Thyroid gland (tissue), 4 donors: ENCODE measurements around the gene OXNAD1. TPM values are rescaled to one million over a fixed set of nuclear protein-coding genes. Genes with fewer than 3 reads are reported as not detected.

Experiments used
- DNase-seq, 2 donors: peaks; one replicate each; pipeline ENCODE4 v3.0.0-alpha.2; 2019
- H3K27ac ChIP-seq, 3 donors: fragments of 200-600 bp; sonication (generic); 1 replicate in 2 of 3; 2 replicates in 1 of 3; pipeline ENCODE4 v1.5.1; 2016 to 2019; ENCODE audit warnings: mild to moderate bottlenecking in 1 of 3, moderate library complexity in 1 of 3
- H3K27me3 ChIP-seq: fragments of 200-600 bp; sonication (generic); one replicate; pipeline ENCODE4 v1.5.1; 2019
- H3K36me3 ChIP-seq, 2 donors: fragments of 200-600 bp; sonication (generic); one replicate each; pipeline ENCODE4 v1.5.1; 2016 to 2019
- H3K4me1 ChIP-seq, 2 donors: fragments of 200-600 bp; sonication (generic); one replicate each; pipeline ENCODE4 v1.5.1; 2017 to 2019
- H3K4me3 ChIP-seq, 3 donors: fragments of 200-600 bp; sonication (generic); replicated peaks in 1 of 3; 1 replicate in 2 of 3; 2 replicates in 1 of 3; pipeline ENCODE4 v1.5.1; 2016; ENCODE audit warnings: mild to moderate bottlenecking in 1 of 3
- H3K9me3 ChIP-seq: fragments of 200-600 bp; sonication (generic); one replicate; pipeline ENCODE4 v1.5.1; 2017
- POLR2A ChIP-seq, 2 donors: fragments of 450-650 bp; IDR thresholded peaks; one replicate each; pipeline ENCODE4 v1.6.1; 2017; ENCODE audit warnings: antibody characterized with exemption in 2 of 2, mild to moderate bottlenecking in 2 of 2, moderate library complexity in 1 of 2
- WGBS, 2 donors: methylation state at CpG; one replicate each; pipeline ENCODE4 v1.1.5; 2017; 5-methylcytosine and 5-hydroxymethylcytosine counted together
- intact Hi-C: fragments of 100-400 bp; cut with DNase I; formaldehyde crosslinking; loops from one replicate; pipeline ENCODE4 v1.15.1; 2023
- total RNA-seq, 4 donors: library from RNA; depleted of rRNA; stranded (reverse); fragments of >200 nt; gene quantifications; one replicate each; pipeline ENCODE4 v1.2.3, GENCODE V29; 2016
- TF ChIP-seq, protein P1 (sequence below), 6 experiments: fragments of 200-600 bp in 3 of 6; fragments of 450-650 bp in 3 of 6; sonication (generic) in 3 of 6; IDR thresholded peaks; one replicate each; pipeline ENCODE4 v1.5.1; 2016 to 2019; ENCODE audit warnings: antibody characterized with exemption in 6 of 6, mild to moderate bottlenecking in 2 of 6, inconsistent platforms in 1 of 6, moderate library complexity in 1 of 6

The OXNAD1 gene
- total RNA-seq, 4 donors from 2014 or later: 22.3 to 34.0 (median 27.4) TPM

DNA sequence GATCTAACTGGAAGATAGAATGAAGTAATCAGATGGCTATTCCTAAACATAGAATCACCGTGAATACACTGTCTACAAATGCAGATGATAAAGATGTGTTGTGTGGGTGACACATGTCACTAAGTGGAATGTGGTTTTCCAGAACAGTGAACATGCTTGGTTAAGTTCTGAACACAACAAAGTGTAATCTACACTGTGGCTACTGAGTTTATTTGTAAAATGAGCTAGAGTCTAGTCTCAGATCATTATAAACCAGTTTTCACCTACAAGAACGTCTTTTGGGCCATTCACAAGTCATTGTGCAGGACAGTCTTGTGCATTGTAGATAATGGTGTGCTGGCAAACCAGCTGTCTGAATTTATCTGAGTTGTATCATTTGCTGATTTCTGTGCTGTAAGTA, 35.3 kb downstream of the OXNAD1 start:
- WGBS, 2 donors: 65 to 66% methylated on average over 2 of the region's 2 CpGs
- intact Hi-C loops: no loop called here
- no peak for TF ChIP-seq POLR2A (IDR thresholded peaks at IDR 0.05)
- TF ChIP-seq, protein P1, sequence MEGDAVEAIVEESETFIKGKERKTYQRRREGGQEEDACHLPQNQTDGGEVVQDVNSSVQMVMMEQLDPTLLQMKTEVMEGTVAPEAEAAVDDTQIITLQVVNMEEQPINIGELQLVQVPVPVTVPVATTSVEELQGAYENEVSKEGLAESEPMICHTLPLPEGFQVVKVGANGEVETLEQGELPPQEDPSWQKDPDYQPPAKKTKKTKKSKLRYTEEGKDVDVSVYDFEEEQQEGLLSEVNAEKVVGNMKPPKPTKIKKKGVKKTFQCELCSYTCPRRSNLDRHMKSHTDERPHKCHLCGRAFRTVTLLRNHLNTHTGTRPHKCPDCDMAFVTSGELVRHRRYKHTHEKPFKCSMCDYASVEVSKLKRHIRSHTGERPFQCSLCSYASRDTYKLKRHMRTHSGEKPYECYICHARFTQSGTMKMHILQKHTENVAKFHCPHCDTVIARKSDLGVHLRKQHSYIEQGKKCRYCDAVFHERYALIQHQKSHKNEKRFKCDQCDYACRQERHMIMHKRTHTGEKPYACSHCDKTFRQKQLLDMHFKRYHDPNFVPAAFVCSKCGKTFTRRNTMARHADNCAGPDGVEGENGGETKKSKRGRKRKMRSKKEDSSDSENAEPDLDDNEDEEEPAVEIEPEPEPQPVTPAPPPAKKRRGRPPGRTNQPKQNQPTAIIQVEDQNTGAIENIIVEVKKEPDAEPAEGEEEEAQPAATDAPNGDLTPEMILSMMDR (IDR thresholded peaks at IDR 0.05): no peak

DNA sequence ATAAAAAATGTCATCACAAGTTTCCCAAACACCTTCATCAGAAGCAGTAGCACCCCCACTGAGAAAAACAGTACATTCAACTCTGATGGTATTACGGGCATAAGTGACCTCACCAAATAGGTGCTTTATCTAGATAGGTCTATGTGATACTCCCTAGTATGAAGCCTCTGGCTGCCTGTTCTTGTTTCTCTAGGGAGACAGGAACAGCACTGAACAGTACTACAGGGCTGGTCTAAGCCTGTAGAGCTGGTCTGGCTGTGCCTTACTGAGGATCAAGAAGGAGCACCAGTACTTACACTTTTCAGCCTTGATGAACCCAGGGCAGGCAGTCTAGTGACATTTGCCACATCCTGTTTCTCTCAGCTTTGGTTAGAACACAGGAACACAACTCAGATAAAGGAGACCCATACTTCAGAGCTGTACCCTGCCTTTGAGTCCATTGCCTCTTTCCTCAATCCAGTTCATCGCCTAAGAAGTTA, 35.9 kb downstream of the OXNAD1 start:
- peak overlapping the region; percentile 79 to 91 (median 80) for H3K27ac ChIP-seq
- peak in 1 of 2 donors; percentile 31 for DNase-seq
- H3K9me3 ChIP-seq: no peaks in the 10 kb centered on the region
- WGBS, 2 donors: 44 to 47% methylated on average over 2 of the region's 2 CpGs
- no peaks in the 10 kb centered on the region for H3K36me3 ChIP-seq
- no peak for TF ChIP-seq POLR2A (IDR thresholded peaks at IDR 0.05)
- TF ChIP-seq, protein P1 (IDR thresholded peaks at IDR 0.05): no peak
- peaks cover 52 to 56% of the 10 kb centered on the region in 2 donors for H3K4me1 ChIP-seq
- intact Hi-C loops: no loop called here
- H3K27me3 ChIP-seq: no peaks in the 10 kb centered on the region
- H3K4me3 ChIP-seq: no peak overlapping the region

More for the DNA sequence above, 35.3 kb downstream of the OXNAD1 start:
- DNase-seq: no peak
- H3K4me3 ChIP-seq: no peak overlapping the region
- H3K27ac ChIP-seq: peak overlapping the region; percentile 79 to 91 (median 80)
- H3K4me1 ChIP-seq: peaks cover 52 to 56% of the 10 kb centered on the region in 2 donors
- H3K36me3 ChIP-seq: no peaks in the 10 kb centered on the region
- no peaks in the 10 kb centered on the region for H3K9me3 ChIP-seq
- no peaks in the 10 kb centered on the region for H3K27me3 ChIP-seq

DNA sequence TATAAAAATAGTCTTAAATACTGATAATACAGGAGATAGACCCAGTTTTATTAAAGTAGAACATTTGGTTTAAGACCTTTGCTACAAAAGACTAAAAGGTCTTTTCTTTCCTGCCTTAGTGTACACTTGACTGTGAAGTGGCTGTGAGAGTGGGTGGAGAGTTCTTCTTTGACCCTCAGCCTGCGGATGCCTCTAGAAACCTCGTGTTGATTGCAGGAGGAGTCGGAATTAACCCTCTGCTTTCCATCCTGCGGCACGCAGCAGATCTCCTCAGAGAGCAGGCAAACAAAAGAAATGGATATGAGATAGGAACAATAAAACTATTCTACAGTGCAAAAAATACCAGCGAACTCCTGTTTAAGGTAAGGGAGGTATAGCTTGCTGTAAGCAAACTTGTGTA, 36.5 kb downstream of the OXNAD1 start:
- Histone ChIP-seq H3K4me3 (no peak overlapping the region), H3K27ac (peak overlapping the region; percentile 79 to 91 (median 80)), H3K27me3 (no peaks in the 10 kb centered on the region), H3K4me1 (peaks cover 52 to 56% of the 10 kb centered on the region in 2 donors), H3K36me3 (no peaks in the 10 kb centered on the region), H3K9me3 (no peaks in the 10 kb centered on the region)
- WGBS, 2 donors: 15 to 28% methylated on average over 6 of the region's 6 CpGs
- peak; percentile 88 for DNase-seq
- peak in 1 of 2 donors; percentile 55 for TF ChIP-seq POLR2A (IDR thresholded peaks at IDR 0.05)
- TF ChIP-seq, protein P1 (IDR thresholded peaks at IDR 0.05): no peak
- intact Hi-C loops: no loop called here

DNA sequence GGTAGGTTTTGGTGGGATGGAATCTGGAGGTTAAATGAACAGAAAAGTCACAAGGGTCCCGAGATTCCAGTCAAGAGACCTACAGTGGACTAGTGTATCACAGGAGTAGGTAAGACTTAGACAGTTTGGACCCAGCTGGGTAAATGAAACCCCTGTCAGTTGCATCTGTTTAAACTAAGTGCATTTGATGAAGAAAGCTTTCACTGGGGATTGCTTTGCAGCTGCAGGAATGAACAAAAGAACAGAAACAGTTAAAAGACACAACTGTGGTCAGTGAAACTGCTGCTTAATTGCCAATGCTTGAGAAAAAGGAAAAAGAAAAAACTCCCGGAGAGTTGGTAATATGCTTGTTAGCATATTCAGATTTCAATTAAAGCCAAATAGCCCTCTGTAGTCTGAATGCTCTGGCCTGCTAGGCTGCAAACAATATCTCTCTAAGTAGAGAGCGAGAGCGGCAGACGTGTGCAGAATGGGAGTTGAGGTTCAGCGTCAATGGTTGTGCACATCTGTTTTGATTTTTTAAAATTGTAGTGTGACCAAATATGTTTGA, 37.1 kb downstream of the OXNAD1 start:
- Histone ChIP-seq H3K4me3 (no peak overlapping the region), H3K27me3 (no peaks in the 10 kb centered on the region), H3K9me3 (no peaks in the 10 kb centered on the region), H3K27ac (peak overlapping the region; percentile 79 to 91 (median 80)), H3K4me1 (peaks cover 52 to 56% of the 10 kb centered on the region in 2 donors), H3K36me3 (no peaks in the 10 kb centered on the region)
- intact Hi-C loops: no loop called here
- WGBS, 2 donors: 41 to 54% methylated on average over 6 of the region's 6 CpGs
- TF ChIP-seq, protein P1 (IDR thresholded peaks at IDR 0.05): no peak
- no peak for TF ChIP-seq POLR2A (IDR thresholded peaks at IDR 0.05)
- DNase-seq: no peak

DNA sequence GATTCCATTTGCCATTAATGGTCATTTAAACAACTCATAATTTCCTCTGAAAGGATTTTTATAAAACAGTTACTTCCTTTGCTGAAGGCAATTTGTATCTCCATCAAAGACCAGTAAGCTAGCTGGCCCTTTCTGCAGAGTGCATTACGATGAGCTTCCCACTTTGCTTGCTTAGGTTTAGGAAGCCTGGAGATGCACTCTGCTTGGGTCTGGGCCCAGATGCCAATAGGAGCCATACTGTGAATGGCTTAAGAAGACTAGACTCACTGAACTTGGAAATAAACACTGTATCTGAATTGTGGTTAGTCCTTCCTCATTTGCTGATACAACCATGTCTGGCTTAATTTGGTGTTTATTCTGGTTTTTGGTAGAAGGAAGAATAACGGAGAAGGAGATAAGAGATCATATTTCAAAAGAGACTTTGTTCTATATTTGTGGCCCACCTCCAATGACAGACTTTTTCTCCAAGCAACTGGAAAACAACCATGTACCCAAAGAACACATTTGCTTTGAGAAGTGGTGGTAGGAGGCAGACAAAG, 38.1 kb downstream of the OXNAD1 start:
- Histone ChIP-seq H3K36me3 (no peaks in the 10 kb centered on the region), H3K4me3 (no peak overlapping the region), H3K4me1 (peaks cover 52 to 54% of the 10 kb centered on the region in 2 donors), H3K27me3 (no peaks in the 10 kb centered on the region), H3K9me3 (no peaks in the 10 kb centered on the region), H3K27ac (peak overlapping the region; percentile 4 to 91 (median 79))
- intact Hi-C loops: no loop called here
- no peak for DNase-seq
- WGBS, 2 donors: 59 to 65% methylated on average over 2 of the region's 2 CpGs
- TF ChIP-seq, protein P1 (IDR thresholded peaks at IDR 0.05): no peak
- no peak for TF ChIP-seq POLR2A (IDR thresholded peaks at IDR 0.05)
